H1 (cell line): ENCODE results near the gene RAVER2.
"Not testable (repeated sequence)": the region's sequence is repeated elsewhere in the genome, so short reads cannot be mapped to it uniquely, and the experiment has no call there.

Source experiments
- BCL11A ChIP-seq, 2 experiments: IDR thresholded peaks; one replicate each; pipeline ENCODE4 v1.6.1; 2011; ENCODE audit warnings: low read depth in 2 of 2, low read length in 2 of 2, mild to moderate bottlenecking in 2 of 2
- EP300 ChIP-seq, 2 experiments: IDR thresholded peaks; 1 replicate in 1 of 2; 2 replicates in 1 of 2; pipeline ENCODE4 v1.6.1; 2011 to 2012; ENCODE audit warnings: low read depth in 2 of 2, low read length in 2 of 2, mild to moderate bottlenecking in 2 of 2, borderline replicate concordance in 1 of 2, inconsistent platforms in 1 of 2, moderate library complexity in 1 of 2
- KDM1A ChIP-seq: fragments of 200-600, 300-600 bp; sonication (generic); IDR thresholded peaks from 2 replicates; pipeline ENCODE4 v1.7.1; 2016; ENCODE audit warnings: mild to moderate bottlenecking, low read length, borderline replicate concordance
- POLR2AphosphoS5 ChIP-seq: IDR thresholded peaks from 2 replicates; pipeline ENCODE4 v1.6.1; 2011; ENCODE audit warnings: low read depth, low read length
- RFX5 ChIP-seq: IDR thresholded peaks from 2 replicates; pipeline ENCODE4 v1.6.1; 2011; ENCODE audit warnings: low read depth, low read length, improper control_type of control experiment, borderline replicate concordance
- TF ChIP-seq, protein P1 (sequence below): IDR thresholded peaks from 2 replicates; pipeline ENCODE4 v1.6.1; 2011; ENCODE audit warnings: low read length, improper control_type of control experiment

- TF ChIP-seq, protein P1, sequence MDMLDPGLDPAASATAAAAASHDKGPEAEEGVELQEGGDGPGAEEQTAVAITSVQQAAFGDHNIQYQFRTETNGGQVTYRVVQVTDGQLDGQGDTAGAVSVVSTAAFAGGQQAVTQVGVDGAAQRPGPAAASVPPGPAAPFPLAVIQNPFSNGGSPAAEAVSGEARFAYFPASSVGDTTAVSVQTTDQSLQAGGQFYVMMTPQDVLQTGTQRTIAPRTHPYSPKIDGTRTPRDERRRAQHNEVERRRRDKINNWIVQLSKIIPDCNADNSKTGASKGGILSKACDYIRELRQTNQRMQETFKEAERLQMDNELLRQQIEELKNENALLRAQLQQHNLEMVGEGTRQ = not testable (repeated sequence)
- TF ChIP-seq RFX5; POLR2AphosphoS5; BCL11A (IDR thresholded peaks at IDR 0.05; ENCODE audit: low read depth in 2 of 2, low read length in 2 of 2); KDM1A; EP300 (IDR thresholded peaks at IDR 0.05; ENCODE audit: borderline replicate concordance in 1 of 2, low read depth in 2 of 2, low read length in 2 of 2): not testable (repeated sequence)
Observed at GRCh38 chr1:64702670-64703069, 42.2 kb upstream of the RAVER2 start.
